ENCODE measurements around the gene SERF2. TPM values are rescaled to one million over a fixed set of nuclear protein-coding genes. Genes with fewer than 3 reads are reported as not detected.
"Not testable (repeated sequence)": the region's sequence is repeated elsewhere in the genome, so short reads cannot be mapped to it uniquely, and the experiment has no call there.

The SERF2 gene
- total and polyA plus RNA-seq, 7 donors, result 471 to 1,648 (median 1,023) TPM

DNA sequence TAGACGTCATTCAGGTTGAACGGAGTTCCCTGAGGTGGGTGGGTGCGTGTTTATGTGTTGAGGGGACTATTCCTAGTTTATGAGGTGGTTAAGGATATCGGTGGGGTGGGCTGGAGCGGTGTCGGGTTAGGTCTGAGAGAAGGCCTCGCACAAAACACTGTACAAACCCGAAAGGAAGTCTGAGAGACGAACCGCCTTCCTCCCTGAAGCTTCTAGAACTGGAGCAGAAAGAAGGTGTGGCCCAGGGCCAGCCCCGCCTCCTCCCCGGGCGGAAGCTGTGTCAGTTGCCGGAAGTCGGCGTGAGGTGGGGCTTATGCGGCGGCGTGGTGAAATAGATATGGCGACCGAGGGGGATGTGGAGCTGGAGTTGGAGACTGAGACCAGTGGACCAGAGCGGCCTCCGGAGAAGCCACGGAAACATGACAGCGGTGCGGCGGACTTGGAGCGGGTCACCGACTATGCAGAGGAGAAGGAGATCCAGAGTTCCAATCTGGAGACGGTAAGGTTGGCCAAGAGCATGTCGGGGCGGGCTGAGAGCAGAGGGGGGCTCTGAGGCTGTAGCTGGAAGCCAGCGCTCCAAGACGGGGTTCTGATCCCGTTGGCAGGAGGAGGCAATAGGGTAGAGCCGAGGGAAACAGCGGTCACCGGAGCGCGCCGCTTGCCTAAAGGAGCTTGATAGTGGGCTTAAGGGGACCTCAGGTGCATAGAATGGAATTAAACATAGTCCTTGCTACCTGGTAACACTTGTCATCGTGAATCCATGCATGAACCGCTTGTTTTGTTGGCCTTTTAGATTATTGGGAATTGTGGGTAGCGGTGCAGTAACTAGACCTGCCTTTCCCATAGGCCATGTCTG is 8.4 kb downstream of the SERF2 start, which contains the start of gene HYPK:
Gene HYPK (plus strand): TSS at position 314 of the 856 bp plus-strand sequence. CDS start 24 bp downstream, at position 338.
- Histone ChIP-seq H3K4me3 (peak within 1 kb of the TSS; percentile 99), H3K27ac (peak within 1 kb of the TSS; percentile 92), H3K36me3 (ENCODE audit: insufficient read depth in 1 of 2, low read depth in 1 of 2) (peaks cover 1 to 83% of the 10 kb centered on the region in 2 donors), H3K9me3 (no peaks in the 10 kb centered on the region), H3K4me1 (peaks cover 36% of the 10 kb centered on the region), H3K27me3 (ENCODE audit: insufficient read depth in 3 of 3, low read length in 2 of 3) (no peaks in the 10 kb centered on the region)
- DNase-seq, result peak; percentile 93 to 97
- 4 to 6% (median 6%) methylated on average over 44 of the region's 44 CpGs for WGBS, 3 donors
- intact Hi-C loops (cut with DNase I), result no loop called here
- peak; percentile 87 to 95 (median 92) for ATAC-seq
- TF ChIP-seq, protein P1, sequence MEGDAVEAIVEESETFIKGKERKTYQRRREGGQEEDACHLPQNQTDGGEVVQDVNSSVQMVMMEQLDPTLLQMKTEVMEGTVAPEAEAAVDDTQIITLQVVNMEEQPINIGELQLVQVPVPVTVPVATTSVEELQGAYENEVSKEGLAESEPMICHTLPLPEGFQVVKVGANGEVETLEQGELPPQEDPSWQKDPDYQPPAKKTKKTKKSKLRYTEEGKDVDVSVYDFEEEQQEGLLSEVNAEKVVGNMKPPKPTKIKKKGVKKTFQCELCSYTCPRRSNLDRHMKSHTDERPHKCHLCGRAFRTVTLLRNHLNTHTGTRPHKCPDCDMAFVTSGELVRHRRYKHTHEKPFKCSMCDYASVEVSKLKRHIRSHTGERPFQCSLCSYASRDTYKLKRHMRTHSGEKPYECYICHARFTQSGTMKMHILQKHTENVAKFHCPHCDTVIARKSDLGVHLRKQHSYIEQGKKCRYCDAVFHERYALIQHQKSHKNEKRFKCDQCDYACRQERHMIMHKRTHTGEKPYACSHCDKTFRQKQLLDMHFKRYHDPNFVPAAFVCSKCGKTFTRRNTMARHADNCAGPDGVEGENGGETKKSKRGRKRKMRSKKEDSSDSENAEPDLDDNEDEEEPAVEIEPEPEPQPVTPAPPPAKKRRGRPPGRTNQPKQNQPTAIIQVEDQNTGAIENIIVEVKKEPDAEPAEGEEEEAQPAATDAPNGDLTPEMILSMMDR (IDR thresholded peaks at IDR 0.05), result no peak

DNA sequence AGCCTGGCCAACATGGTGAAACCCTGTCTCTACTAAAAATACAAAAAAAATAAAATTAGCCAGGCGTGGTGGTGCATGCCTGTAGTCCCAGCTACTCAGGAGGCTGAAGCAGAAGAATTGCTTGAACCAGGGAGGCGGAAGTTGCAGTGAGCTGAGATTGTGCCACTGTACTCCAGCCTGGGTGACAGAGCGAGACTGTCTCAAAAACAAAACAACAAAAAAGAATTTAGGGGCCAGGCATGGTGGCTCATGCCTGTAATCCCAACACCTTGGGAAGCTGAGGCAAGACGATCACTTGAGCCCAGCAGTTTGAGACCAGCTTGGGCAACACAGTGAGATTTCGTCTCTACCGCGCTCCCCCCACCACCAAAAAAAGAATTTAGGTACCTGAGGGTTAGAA is 10.6 kb downstream of the SERF2 start:
- 93 to 98% (median 94%) methylated on average over 7 of the region's 7 CpGs for WGBS, 3 donors
- ATAC-seq; H3K9me3 ChIP-seq; intact Hi-C loops (cut with DNase I); H3K27me3 ChIP-seq (ENCODE audit: insufficient read depth in 3 of 3, low read length in 2 of 3); H3K4me3 ChIP-seq; H3K27ac ChIP-seq; DNase-seq: not testable (repeated sequence)
- peaks cover 19% of the 10 kb centered on the region for H3K4me1 ChIP-seq
- peaks cover 0 to 85% of the 10 kb centered on the region in 2 donors for H3K36me3 ChIP-seq (ENCODE audit: insufficient read depth in 1 of 2, low read depth in 1 of 2)

DNA sequence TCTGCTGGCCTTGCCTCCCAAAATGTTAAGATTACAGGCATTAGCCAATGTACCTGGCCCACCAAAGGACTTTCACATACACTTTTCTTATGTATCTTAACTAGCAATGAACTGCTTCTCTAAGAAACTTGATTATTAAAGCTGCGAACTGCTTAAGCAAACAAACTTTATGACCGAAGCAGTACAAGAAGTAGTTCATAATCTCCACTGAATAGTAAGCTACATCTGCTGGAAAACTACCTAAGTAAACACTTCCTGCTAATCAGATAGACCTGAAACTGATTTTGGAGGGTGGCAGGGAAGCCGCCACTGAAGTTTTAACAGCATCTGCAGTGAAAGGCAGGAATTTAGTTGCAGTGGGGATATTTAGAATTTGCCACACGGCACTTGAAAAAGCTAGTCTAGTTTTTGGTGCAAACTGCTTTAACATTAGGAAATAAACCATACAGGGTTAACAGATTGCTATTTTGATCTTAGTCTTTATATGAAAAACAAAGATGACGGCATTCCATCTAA is 16.4 kb downstream of the SERF2 start:
- 95 to 97% (median 95%) methylated on average over 5 of the region's 5 CpGs for WGBS, 3 donors
- no peak for DNase-seq

DNA sequence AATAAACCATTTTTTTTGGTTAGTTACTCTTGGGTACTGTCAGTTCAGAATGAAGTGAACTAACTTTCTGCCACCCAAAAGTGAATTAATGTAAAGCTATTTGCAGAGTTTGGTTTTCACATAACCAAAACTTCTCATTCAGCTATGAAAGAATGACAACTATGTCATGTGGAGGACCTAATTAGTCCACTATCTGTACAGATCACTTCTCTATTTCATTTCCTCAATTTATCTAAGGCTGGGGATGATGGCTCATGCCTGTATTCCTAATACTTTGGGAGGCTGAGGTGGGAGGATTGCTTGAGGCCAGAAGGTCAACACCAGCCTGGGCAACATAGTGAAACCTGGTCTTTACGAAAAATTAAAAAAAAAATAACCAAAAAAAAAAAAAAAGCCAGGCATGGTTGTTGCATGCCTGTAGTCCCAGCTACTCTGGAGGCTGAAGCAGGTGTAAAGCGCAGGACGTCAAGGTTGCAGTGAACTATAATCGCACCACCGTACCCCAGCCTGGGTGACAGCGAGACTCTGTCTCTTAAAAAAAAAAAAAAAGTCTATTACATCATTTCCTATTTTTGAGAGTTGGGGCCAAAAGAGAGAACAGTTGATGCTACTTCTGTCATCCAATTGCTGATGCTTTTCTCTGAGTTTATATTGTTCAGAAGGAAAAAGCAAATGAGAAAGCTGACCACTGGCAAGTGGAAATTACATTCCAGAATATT is 17.0 kb downstream of the SERF2 start:
- Histone ChIP-seq H3K27me3 (ENCODE audit: insufficient read depth in 3 of 3, low read length in 2 of 3) (no peaks in the 10 kb centered on the region), H3K4me1 (no peaks in the 10 kb centered on the region), H3K36me3 (ENCODE audit: insufficient read depth in 1 of 2, low read depth in 1 of 2) (peaks cover 24 to 100% of the 10 kb centered on the region in 2 donors), H3K27ac (no peak overlapping the region), H3K9me3 (no peaks in the 10 kb centered on the region), H3K4me3 (no peak overlapping the region)
- no peak for DNase-seq
- ATAC-seq, result no peak
- TF ChIP-seq, protein P1 (IDR thresholded peaks at IDR 0.05), result no peak
- 83 to 90% (median 87%) methylated on average over 6 of the region's 6 CpGs for WGBS, 3 donors
- intact Hi-C loops (cut with DNase I), result no loop called here

More for the DNA sequence above, 16.4 kb downstream of the SERF2 start:
- H3K9me3 ChIP-seq, result no peaks in the 10 kb centered on the region
- no peak for ATAC-seq
- no peaks in the 10 kb centered on the region for H3K27me3 ChIP-seq (ENCODE audit: insufficient read depth in 3 of 3, low read length in 2 of 3)
- intact Hi-C loops (cut with DNase I), result no loop called here
- TF ChIP-seq, protein P1 (IDR thresholded peaks at IDR 0.05), result no peak
- H3K4me1 ChIP-seq, result no peaks in the 10 kb centered on the region
- peaks cover 22 to 100% of the 10 kb centered on the region in 2 donors for H3K36me3 ChIP-seq (ENCODE audit: insufficient read depth in 1 of 2, low read depth in 1 of 2)
- H3K27ac ChIP-seq, result no peak overlapping the region
- H3K4me3 ChIP-seq, result no peak overlapping the region

DNA sequence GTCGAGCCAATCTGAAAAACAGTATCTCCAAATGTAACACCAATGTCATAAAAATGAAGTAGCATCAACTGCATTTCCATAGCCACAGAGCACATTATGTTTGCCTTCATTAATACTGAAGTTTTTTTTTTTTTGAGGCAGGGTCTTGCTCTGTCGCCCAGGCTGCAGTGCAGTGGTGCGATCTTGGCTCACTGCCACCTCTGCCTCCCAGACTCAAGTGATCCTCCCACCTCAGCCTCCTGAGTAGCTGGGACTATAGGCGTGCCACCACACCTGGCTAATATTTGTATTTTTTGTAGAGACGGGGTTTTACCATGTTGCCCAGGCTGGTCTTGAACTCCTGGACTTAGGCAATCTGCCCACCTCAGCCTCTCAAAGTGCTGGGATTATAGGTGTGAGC is 22.9 kb downstream of the SERF2 start:
- H3K4me1 ChIP-seq; ATAC-seq; H3K27me3 ChIP-seq (ENCODE audit: insufficient read depth in 3 of 3, low read length in 2 of 3); DNase-seq; intact Hi-C loops (cut with DNase I); H3K9me3 ChIP-seq; H3K4me3 ChIP-seq; H3K27ac ChIP-seq: not testable (repeated sequence)
- peaks cover 20 to 80% of the 10 kb centered on the region in 2 donors for H3K36me3 ChIP-seq (ENCODE audit: insufficient read depth in 1 of 2, low read depth in 1 of 2)
- whole genome bisulfite sequencing, 3 donors, result 90 to 95% (median 92%) methylated on average over 5 of the region's 5 CpGs
